ENCODE results near the gene ZG16.
"Not testable (repeated sequence)": the region's sequence is repeated elsewhere in the genome, so short reads cannot be mapped to it uniquely, and the experiment has no call there.

Gene ZG16

DNA sequence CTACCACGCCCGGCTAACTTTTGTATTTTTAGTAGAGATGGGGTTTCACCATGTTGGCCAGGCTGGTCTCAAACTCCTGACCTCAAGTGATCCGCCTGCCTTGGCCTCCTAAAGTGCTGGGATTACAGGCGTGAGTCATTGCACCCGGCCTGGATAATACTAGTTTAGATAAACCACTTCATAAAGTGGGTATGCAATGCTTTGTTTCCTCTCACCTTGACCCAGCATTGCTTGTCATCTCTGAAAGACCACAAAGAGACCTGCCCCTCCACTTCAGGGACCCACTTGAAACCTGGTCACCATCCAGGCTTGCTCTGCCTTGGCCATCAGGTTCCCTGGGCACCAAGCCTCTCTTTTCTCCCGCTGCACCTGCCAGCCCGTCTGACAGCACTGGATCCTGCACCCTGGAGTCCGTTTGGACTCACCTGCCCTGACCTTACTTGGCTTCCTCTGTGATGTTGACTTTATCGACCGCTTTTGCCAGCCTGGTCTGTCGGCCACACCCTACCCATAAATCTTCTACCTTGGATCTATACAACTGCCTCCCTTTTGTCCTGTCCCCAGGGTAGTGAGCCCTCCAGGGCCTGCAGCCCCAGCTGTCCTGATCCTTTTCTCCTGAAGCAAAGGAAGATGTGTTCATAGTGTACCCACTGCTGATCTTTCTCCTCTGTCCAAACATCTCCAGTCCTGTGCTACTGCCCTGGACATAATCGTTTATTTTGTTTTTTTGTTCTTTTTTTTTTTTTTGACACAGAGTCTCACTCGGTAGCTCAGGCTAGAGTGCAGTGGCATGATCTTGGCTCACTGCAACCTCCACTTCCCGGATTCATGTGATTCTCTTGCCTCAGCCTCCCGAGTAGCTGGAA lies 12.7 kb upstream of the ZG16 start:
- in situ Hi-C loops (cut with MboI; ENCODE audit: low sequenced_read_pairs, unreplicated experiment): no loop called here
- no peak for DNase-seq (ENCODE audit: low spot score)
- TF ChIP-seq, protein P1, sequence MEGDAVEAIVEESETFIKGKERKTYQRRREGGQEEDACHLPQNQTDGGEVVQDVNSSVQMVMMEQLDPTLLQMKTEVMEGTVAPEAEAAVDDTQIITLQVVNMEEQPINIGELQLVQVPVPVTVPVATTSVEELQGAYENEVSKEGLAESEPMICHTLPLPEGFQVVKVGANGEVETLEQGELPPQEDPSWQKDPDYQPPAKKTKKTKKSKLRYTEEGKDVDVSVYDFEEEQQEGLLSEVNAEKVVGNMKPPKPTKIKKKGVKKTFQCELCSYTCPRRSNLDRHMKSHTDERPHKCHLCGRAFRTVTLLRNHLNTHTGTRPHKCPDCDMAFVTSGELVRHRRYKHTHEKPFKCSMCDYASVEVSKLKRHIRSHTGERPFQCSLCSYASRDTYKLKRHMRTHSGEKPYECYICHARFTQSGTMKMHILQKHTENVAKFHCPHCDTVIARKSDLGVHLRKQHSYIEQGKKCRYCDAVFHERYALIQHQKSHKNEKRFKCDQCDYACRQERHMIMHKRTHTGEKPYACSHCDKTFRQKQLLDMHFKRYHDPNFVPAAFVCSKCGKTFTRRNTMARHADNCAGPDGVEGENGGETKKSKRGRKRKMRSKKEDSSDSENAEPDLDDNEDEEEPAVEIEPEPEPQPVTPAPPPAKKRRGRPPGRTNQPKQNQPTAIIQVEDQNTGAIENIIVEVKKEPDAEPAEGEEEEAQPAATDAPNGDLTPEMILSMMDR (IDR thresholded peaks at IDR 0.05; ENCODE audit: borderline replicate concordance, control extremely low read depth, extremely low read depth, insufficient read depth, missing control alignments): no peak

DNA sequence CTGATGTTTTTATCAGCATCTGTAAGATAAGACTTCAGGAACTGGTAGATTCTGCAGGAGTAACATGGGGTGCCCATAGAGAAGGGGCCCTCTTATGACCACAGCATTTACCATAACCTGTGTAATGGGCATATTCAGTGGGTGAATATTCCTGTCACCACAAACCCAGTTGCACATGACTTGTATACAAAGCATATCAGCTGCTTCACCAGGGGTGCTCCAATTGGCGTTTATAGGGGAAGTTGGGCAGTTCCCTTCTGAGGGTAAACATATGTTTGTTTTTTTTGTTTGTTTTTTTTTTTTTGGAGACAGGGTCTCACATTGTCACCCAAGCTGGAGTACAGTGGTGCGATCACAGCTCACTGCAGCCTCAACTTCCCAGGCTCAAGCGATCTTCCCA lies 11.5 kb upstream of the ZG16 start:
- no peak for DNase-seq (ENCODE audit: low spot score)
- in situ Hi-C loops (cut with MboI; ENCODE audit: low sequenced_read_pairs, unreplicated experiment): no loop called here
- TF ChIP-seq, protein P1 (IDR thresholded peaks at IDR 0.05; ENCODE audit: borderline replicate concordance, control extremely low read depth, extremely low read depth, insufficient read depth, missing control alignments): no peak

DNA sequence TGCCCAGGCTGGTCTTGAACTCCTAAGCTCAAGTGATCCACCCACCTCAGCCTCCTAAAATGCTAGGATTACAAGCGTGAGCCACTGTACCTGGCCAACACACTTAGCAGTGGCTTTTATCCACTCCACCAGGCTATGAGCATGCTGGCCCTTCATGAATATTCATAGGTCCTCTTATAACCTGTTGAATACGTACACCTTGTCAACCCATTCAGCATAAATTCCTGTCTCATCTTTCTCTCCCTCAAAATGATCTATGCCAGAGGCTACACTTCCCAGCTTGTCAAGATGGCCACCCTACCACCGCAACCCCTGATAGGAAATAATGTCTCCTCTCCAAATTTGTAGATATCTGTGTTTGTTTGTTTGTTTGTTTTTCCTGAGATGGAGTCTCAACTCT lies 11.0 kb upstream of the ZG16 start:
- in situ Hi-C loops (cut with MboI; ENCODE audit: low sequenced_read_pairs, unreplicated experiment): no loop called here
- no peak for DNase-seq (ENCODE audit: low spot score)
- TF ChIP-seq, protein P1 (IDR thresholded peaks at IDR 0.05; ENCODE audit: borderline replicate concordance, control extremely low read depth, extremely low read depth, insufficient read depth, missing control alignments): no peak

GRCh38 chr16:29769507-29769906 lies 8.5 kb upstream of the ZG16 start:
- TF ChIP-seq, protein P1 (IDR thresholded peaks at IDR 0.05; ENCODE audit: borderline replicate concordance, control extremely low read depth, extremely low read depth, insufficient read depth, missing control alignments): no peak
- in situ Hi-C loops (cut with MboI; ENCODE audit: low sequenced_read_pairs, unreplicated experiment): no loop called here
- DNase-seq (ENCODE audit: low spot score): no peak

GRCh38 chr16:29770250-29770929 lies 7.7 kb upstream of the ZG16 start:
- in situ Hi-C loops (cut with MboI; ENCODE audit: low sequenced_read_pairs, unreplicated experiment): no loop called here
- TF ChIP-seq, protein P1 (IDR thresholded peaks at IDR 0.05; ENCODE audit: borderline replicate concordance, control extremely low read depth, extremely low read depth, insufficient read depth, missing control alignments): no peak
- DNase-seq (ENCODE audit: low spot score): no peak

DNA sequence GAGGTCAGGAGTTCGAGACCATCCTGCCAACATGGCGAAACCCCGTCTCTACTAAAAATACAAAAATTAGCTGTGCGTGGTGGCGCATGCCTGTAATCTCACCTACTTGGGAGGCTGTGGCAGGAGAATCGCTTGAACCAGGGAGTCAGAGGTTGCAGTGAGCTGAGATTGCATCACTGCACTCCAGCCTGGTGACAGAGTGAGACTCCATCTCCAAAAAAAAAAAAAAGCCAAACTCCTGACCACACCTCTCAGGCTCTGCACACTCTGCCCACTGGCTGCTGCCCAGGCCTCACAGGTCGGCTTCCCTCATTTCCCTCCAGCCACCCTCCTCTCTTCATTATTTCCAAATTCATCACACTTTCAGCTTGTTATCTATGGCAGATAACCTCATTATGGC lies 5.7 kb upstream of the ZG16 start:
- in situ Hi-C loops (cut with MboI; ENCODE audit: low sequenced_read_pairs, unreplicated experiment): not testable (repeated sequence)

GRCh38 chr16:29774730-29775129 lies 3.3 kb upstream of the ZG16 start:
- TF ChIP-seq, protein P1 (IDR thresholded peaks at IDR 0.05; ENCODE audit: borderline replicate concordance, control extremely low read depth, extremely low read depth, insufficient read depth, missing control alignments): no peak
- in situ Hi-C loops (cut with MboI; ENCODE audit: low sequenced_read_pairs, unreplicated experiment): no loop called here
- DNase-seq (ENCODE audit: low spot score): no peak

More for the DNA sequence above, 5.7 kb upstream of the ZG16 start:
- DNase-seq (ENCODE audit: low spot score): not testable (repeated sequence)
